ENCODE results near the gene ACER3. TPM values are rescaled to one million over a fixed set of nuclear protein-coding genes. Genes with fewer than 3 reads are reported as not detected.

The ACER3 gene
- total RNA-seq, 2 donors from 2014 or later, result 10.8 to 24.3 TPM

DNA sequence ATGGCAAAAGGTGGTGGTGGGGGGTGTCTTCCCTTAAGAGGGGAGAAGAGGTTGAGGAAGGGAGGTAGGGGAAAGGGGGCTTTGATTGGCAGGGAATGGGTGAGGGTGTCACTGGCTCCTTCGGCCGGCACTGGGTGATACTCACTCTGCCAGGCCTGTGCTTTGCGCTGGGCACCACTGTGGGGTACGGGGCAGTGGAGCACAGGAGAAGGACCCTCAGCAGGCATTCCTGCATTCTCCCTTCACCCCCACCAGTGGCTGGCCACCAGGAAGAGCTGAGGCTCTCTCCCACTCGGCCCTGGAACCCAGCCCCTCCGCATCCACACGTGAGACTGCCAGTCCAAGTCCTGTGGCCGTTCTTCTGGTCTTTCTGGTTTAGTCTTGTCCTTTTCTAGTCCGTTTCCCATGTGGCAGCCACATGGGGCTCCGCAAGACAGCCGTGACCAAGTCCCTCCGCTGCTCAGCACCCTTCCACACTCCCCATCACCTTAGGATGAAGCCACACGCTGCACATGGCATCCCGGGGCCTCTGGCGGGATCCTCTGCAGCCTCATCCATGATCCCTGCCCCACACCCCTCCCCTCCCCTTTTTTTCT, 214.0 kb downstream of the ACER3 start:
- Mint-ChIP-seq H3K36me3 (no peaks in the 10 kb centered on the region), H3K27ac (no peak overlapping the region), H3K9me3 (no peaks in the 10 kb centered on the region)
- ATAC-seq, result no peak
- DNase-seq (ENCODE audit: low spot score in 2 of 2), result peak in 1 of 2 donors; percentile 26

DNA sequence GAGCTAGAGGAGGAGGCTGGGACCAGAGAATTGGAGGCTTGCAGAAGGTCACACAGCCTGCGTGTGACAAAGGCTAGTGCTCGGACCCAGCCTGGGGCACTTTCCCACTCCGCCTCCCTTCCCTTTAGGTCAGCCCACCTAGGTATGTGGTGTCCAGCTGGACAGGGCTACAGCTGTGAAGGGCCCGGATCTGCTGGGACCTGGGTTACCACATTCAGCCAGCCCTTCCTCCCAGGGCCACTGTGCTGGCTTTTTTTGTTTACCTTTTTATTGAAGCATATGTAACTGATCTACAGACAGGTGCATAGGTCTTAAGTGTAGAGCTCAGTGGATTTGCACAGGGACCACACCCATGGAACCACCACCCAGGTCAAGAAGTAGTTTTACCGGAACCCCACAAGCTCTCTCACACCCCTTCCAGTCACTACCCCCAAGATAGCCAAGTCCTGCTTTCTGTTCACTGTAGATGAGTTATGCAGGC, 214.7 kb downstream of the ACER3 start:
- H3K9me3 Mint-ChIP-seq, result no peaks in the 10 kb centered on the region
- ATAC-seq (no peak), DNase-seq (ENCODE audit: low spot score in 2 of 2) (peak in 1 of 2 donors; percentile 14)
- no peaks in the 10 kb centered on the region for H3K36me3 Mint-ChIP-seq
- no peak overlapping the region for H3K27ac Mint-ChIP-seq

Other genes starting within 250 kb of the ACER3 start
- gene LRRC32, start 190.2 kb upstream of the ACER3 start, total RNA-seq, result under 1 TPM; 0.30 to 0.43 TPM
- 10 to 100 TPM in 1 of 2 donors, not detected in 1; 17.3 TPM for gene TSKU, start 77.6 kb upstream of the ACER3 start, total RNA-seq
- not detected for gene B3GNT6, start 173.5 kb downstream of the ACER3 start, total RNA-seq
- gene CAPN5, start 206.1 kb downstream of the ACER3 start, total RNA-seq, result 1 to 10 TPM in 1 of 2 donors, under 1 TPM in 1; 0.89 to 2.5 TPM
- gene OMP, start 241.9 kb downstream of the ACER3 start, total RNA-seq, result not detected